Measurements from ENCODE around the gene SRCAP. TPM values are rescaled to one million over a fixed set of nuclear protein-coding genes. Genes with fewer than 3 reads are reported as not detected.

SRCAP gene
- 10 to 100 TPM in 2 of 3 donors, 1 to 10 TPM in 1; 7.3 to 16.8 (median 16.5) TPM for polyA plus RNA-seq

GRCh38 chr16:30698816-30699614 lies at the start of gene SRCAP:
Gene SRCAP, plus strand, starts transcription at chr16:30699171. Its CDS starts 1,654 bp downstream, at chr16:30700825.
- 0 to 1% (median 1%) methylated on average over 54 to 57 of the region's 57 CpGs for WGBS, 3 donors
- peak within 1 kb of the TSS; percentile 97 for H3K27ac ChIP-seq (ENCODE audit: low read depth, low read length)

GRCh38 chr16:30649725-30650368 lies 49.1 kb upstream of the SRCAP start:
- H3K27ac ChIP-seq (ENCODE audit: low read depth, low read length) = peak overlapping the region; percentile 68
- WGBS, 3 donors = 18 to 37% (median 29%) methylated on average over 22 of the region's 22 CpGs

- WGBS, 3 donors = 0 to 2% (median 1%) methylated on average over 50 to 53 of the region's 53 CpGs
- peak within 1 kb of the TSS; percentile 68 for H3K27ac ChIP-seq (ENCODE audit: low read depth, low read length)
These were observed 48.4 kb upstream of the SRCAP start, which contains the start of gene PRR14 for GRCh38 chr16:30650369-30651123. Gene PRR14, plus strand, starts transcription at chr16:30650960. Its CDS starts 686 bp downstream, at chr16:30651646.

- peak overlapping the region; percentile 64 for H3K27ac ChIP-seq (ENCODE audit: low read depth, low read length)
- 1 to 2% (median 1%) methylated on average over 52 to 71 of the region's 71 CpGs for WGBS, 3 donors
These were observed 47.6 kb upstream of the SRCAP start for GRCh38 chr16:30651124-30652004.

GRCh38 chr16:30652005-30652296 lies 47.0 kb upstream of the SRCAP start:
- 6 to 17% (median 13%) methylated on average over 2 of the region's 2 CpGs for WGBS, 3 donors
- H3K27ac ChIP-seq (ENCODE audit: low read depth, low read length) = no peak overlapping the region

- WGBS, 3 donors = 92 to 93% (median 93%) methylated on average over 18 of the region's 18 CpGs
- H3K27ac ChIP-seq (ENCODE audit: low read depth, low read length) = no peak overlapping the region
These were observed 46.3 kb upstream of the SRCAP start for GRCh38 chr16:30652718-30653117.

GRCh38 chr16:30654856-30655255 lies 44.1 kb upstream of the SRCAP start:
- 90 to 94% (median 91%) methylated on average over 18 of the region's 18 CpGs for WGBS, 3 donors

GRCh38 chr16:30655815-30656347 lies 43.1 kb upstream of the SRCAP start:
- no peak overlapping the region for H3K27ac ChIP-seq (ENCODE audit: low read depth, low read length)
- 90 to 95% (median 95%) methylated on average over 12 of the region's 12 CpGs for WGBS, 3 donors

More at GRCh38 chr16:30654856-30655255, 44.1 kb upstream of the SRCAP start:
- H3K27ac ChIP-seq (ENCODE audit: low read depth, low read length) = no peak overlapping the region

GRCh38 chr16:30656388-30656787 lies 42.6 kb upstream of the SRCAP start:
- WGBS, 3 donors = 93 to 96% (median 95%) methylated on average over 8 of the region's 8 CpGs
- no peak overlapping the region for H3K27ac ChIP-seq (ENCODE audit: low read depth, low read length)

- WGBS, 3 donors = 29 to 37% (median 34%) methylated on average over 32 of the region's 32 CpGs
- H3K27ac ChIP-seq (ENCODE audit: low read depth, low read length) = no peak overlapping the region
These were observed 41.8 kb upstream of the SRCAP start for GRCh38 chr16:30656974-30657865.

- H3K27ac ChIP-seq (ENCODE audit: low read depth, low read length) = peak within 1 kb of the TSS; percentile 22
- WGBS, 3 donors = 0 to 1% (median 1%) methylated on average over 80 to 86 of the region's 86 CpGs
These were observed 40.9 kb upstream of the SRCAP start, which contains the start of gene FBRS for GRCh38 chr16:30657866-30658730. Gene FBRS, plus strand, starts transcription at chr16:30658431. Its CDS starts 1,088 bp downstream, at chr16:30659519.

- 0 to 1% (median 0%) methylated on average over 56 to 64 of the region's 64 CpGs for WGBS, 3 donors
- peak overlapping the region; percentile 22 for H3K27ac ChIP-seq (ENCODE audit: low read depth, low read length)
These were observed 40.1 kb upstream of the SRCAP start for GRCh38 chr16:30658731-30659506.

GRCh38 chr16:30659507-30660423 lies 39.2 kb upstream of the SRCAP start:
- WGBS, 3 donors = 0 to 1% (median 1%) methylated on average over 52 to 82 of the region's 84 CpGs

More at GRCh38 chr16:30659507-30660423, 39.2 kb upstream of the SRCAP start:
- H3K27ac ChIP-seq (ENCODE audit: low read depth, low read length) = peak overlapping the region; percentile 22

Measured in adipose tissue (tissue), 3 donors.